VCaP (cell line): ENCODE data around the gene ZFR.

Experiments used
- H3K27ac ChIP-seq: fragments of 450-650 bp; 2 replicates; pipeline ENCODE4 v1.5.1; 2017
- TF ChIP-seq, protein P1 (sequence below): fragments of 450-650 bp; conservative IDR thresholded peaks from 2 replicates; pipeline ENCODE4 v1.5.1; 2017; ENCODE audit warnings: mild to moderate bottlenecking, moderate library complexity

Gene ZFR

DNA sequence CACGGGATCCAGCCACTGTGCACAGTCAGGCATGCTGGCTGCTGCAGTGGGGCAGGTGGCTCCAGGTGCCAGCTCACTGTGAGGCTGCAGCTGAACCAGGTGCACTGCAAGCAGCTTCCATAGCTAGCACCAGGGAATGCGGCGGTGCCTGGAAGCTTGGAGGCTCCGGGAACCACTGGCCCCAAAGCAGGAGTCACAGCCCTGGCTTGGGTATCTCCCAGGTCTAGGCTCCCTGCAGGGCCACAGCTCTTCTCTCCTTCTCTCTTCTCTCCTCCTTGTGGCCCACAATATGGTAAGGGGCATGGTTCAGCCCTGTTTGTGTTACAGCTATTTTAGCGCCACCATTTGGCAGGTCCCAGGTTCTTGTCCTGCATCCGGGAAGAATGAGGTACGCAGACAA, 125.1 kb downstream of the ZFR start:
- TF ChIP-seq, protein P1, sequence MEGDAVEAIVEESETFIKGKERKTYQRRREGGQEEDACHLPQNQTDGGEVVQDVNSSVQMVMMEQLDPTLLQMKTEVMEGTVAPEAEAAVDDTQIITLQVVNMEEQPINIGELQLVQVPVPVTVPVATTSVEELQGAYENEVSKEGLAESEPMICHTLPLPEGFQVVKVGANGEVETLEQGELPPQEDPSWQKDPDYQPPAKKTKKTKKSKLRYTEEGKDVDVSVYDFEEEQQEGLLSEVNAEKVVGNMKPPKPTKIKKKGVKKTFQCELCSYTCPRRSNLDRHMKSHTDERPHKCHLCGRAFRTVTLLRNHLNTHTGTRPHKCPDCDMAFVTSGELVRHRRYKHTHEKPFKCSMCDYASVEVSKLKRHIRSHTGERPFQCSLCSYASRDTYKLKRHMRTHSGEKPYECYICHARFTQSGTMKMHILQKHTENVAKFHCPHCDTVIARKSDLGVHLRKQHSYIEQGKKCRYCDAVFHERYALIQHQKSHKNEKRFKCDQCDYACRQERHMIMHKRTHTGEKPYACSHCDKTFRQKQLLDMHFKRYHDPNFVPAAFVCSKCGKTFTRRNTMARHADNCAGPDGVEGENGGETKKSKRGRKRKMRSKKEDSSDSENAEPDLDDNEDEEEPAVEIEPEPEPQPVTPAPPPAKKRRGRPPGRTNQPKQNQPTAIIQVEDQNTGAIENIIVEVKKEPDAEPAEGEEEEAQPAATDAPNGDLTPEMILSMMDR: no peak
- no peak overlapping the region for H3K27ac ChIP-seq

DNA sequence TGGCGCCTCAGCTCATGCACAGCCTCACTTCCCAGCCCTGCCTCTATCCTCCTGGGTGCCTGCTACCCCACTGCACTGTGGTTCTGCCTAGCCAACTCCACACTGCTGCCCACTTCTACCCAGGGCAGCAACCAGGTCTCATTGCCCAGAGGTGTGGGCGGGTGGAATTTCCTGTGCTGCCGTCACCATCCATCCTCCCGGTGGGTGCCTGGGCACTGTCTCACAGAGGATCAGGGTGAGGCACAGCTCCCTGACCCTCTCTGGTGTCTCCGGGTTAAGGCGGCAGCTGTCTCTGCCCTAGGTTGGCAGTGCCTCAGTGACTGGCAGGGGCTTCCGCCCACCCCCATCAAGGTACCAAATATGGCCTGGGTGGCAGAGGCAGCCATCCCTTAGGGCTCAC, 127.5 kb downstream of the ZFR start:
- H3K27ac ChIP-seq: no peak overlapping the region
- TF ChIP-seq, protein P1: no peak

DNA sequence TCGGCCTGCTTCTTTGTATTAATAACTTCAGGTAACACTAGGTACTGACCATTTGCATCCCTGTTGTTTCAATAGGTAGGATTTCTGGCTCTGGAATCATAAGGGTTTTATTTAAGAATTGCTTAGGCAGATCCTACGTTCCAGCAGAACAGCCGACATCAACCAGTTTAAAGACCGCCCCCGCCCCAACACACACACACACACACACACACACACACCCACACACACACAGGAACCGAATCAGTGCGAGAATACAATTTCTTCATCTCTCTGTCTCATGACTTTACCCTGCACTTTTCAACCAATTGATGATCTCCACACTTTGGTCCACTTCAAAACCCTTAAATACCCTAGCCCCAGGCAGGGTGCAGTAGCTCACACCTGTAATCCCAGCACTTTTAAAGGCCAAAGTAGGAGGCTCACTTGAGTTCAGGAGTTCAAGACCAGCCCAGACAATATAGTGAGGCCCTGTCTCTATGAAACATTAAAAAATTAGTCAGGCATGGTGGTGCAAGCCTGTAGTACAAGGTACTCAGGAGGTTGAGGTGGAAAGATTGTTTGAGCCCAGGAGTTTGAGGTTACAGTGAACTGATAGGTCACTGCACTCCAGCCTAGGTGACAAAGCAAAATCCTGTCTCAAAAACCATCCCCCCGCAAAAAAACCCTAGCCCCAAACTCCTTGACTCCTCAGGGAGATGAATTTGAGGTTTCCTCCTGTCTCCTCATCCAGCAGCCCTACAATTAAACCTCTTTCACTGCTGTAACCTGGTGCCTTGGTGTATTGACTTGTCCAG, 129.1 kb downstream of the ZFR start:
- no peak overlapping the region for H3K27ac ChIP-seq
- TF ChIP-seq, protein P1: no peak

DNA sequence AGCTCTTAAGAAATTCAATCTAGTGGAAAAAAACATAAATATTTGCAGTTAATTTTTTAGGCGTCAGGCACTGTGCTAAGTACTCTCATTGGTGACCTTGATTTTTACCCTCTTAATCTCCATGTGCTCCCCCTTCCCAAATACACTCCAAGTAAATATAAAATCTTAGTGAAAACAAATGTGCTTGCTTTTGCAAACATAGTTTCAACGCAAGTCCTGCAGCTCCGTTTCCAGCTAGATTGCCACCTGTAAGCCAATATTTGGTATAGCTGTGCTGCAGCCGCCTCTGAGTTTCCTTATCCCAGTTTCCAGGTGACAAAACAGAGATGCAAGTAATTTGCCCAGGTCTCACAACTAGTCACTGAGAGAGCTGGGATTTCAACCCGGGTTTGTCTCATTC, 129.9 kb downstream of the ZFR start:
- TF ChIP-seq, protein P1: no peak
- H3K27ac ChIP-seq: no peak overlapping the region

DNA sequence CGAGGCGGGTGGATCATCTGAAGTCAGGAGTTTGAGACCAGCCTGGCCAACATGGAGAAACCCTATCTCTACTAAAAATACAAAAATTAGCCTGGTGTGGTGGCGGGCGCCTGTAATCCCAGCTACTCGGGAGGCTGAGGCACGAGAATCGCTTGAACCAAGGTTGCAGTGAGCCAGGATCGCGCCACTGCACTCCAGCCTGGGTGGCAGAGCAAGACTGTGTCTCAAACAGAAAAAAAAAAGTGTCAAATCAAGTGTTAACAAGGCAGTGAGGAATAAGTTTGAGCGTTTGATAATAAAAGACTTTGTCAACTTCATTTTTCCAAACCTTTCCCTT, 130.4 kb downstream of the ZFR start:
- H3K27ac ChIP-seq: peak overlapping the region; percentile 94; the same call in 1 of the 2 replicates

DNA sequence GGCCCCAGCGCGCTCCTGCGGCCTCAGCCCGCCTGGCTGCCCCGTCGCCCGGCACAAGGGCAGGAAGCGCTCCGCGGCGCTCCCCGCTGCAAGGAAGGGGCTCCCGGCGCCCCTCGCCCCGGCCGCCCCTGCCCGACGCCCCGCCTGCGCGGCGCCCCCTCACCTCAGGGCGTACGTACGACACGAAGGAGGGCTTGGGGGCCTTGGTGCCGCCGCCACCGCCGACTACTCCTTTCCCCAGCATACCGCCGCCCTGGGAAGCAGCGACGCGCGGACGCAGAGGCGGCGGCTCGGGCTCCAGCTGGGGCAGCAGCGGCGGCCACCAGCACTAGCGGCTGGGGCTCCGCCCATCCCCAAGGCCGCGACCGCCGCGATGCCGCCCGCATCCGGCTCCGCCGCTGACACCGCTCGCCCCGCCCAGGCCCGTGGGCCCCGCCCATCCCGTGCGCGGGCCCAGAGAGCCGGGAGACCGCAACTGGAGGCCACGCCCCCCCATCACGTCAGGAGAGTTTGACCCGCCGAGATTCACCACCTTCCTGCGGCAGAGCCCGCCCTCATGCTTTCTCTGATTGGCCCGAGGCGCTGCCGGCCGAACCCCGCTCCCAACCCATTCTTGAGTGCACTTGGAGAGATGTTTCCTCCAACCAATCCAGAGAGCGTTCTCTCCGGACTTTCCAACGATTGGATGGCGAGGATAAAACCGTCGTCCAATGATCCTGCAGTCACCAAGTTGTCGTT, 131.8 kb downstream of the ZFR start, which contains the start of gene MTMR12:
TSS of gene MTMR12 (minus strand) at position 345 of the 738 bp plus-strand sequence. CDS start at position 244, 101 bp downstream.
- peak within 1 kb of the TSS; percentile 94 for H3K27ac ChIP-seq
- TF ChIP-seq, protein P1: no peak; the same call in 1 of the 2 replicates

DNA sequence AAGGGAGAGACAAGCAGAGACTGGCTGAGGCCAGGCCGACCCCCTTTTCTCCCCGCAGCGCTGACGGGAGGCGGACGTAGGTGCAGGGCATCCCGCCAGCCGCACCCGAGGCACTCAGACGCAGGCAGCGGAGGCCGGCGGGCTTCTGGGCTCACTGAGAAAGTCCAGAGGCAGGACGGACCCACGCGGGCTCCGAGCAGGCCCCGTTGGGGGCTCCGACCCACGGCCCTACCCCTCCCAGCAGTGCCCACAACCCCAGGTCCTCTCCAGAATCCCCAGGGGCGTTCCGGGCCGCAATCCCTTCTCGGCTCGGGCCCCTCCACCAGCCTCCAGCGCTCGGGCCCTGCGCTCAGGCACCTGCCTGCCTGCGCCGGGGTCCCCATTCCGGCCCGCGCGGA, 132.3 kb downstream of the ZFR start:
- H3K27ac ChIP-seq: peak overlapping the region; percentile 94
- TF ChIP-seq, protein P1: no peak
